Measurements from ENCODE around the gene CUEDC1.

DNA sequence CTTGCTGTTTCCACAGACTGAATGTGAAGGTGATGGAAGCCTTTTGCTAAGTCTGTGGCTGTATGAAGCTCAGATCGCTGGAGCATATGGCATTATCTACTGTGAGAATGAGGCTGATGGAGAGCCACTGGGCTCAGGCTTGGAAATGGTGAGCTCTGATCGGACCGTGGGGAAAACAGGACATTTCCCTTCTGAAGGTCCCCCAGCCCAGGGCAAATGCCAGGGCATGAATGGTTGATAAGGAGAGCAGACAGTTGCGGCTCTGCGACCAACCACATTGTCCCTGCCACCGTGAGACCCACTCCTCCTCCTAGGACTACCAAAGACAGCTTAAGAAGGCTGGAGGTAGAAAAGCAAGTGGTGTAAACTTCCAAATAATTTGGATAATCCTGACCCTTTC lies 4.7 kb upstream of the CUEDC1 start:
- TF ChIP-seq POLR2A (IDR thresholded peaks at IDR 0.05; ENCODE audit: low read depth, low read length) (no peak), POLR2AphosphoS5 (IDR thresholded peaks at IDR 0.05; ENCODE audit: low read depth, low read length) (no peak)

Measured in GM12892 (cell line).